CD1c-positive myeloid dendritic cell (primary cell): ENCODE results near the gene ATXN7L1.

Experiments
- DNase-seq: peaks from one replicate; pipeline ENCODE4 v3.0.0-alpha.2; 2016; ENCODE audit errors: extremely low spot score

ATXN7L1 gene

GRCh38 chr7:105675934-105676371 lies 200.4 kb downstream of the ATXN7L1 start:
- peak; percentile 21 for DNase-seq

- DNase-seq, result no peak
These were observed 202.0 kb downstream of the ATXN7L1 start for GRCh38 chr7:105674200-105674920.

DNA sequence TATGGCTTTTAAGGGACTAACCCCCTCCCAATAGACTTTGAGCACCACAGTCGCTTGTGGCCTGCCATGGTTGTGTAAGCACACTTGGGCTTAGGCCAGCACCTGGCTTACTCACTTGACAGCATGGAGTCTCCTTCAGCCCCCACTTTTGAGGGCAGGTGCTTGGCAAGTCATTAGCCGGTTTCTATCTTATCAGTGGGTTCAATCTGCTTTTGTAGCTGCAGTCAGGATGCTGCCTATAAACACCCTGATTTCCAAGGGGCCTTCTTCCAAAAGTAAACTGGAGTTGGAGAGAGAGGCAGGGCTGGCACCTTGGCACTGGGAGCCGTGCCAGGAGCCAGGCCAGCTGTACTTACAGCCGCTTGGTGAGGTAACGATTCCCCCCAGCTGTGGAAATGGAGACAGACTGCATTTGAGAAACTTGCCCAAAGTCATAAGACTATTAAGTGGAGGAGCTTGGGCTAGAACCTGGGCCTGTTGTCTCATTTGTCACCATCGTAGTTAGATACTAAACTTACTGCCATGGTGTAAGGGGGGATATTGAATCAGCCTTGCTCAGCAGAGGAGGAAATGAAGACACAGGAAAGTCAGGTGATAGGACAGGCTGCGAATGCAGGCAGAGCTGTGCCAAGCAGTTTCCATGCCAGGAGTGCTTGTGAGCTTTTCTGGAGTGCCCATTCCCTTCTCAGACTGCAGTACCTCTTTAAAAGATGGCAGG lies 202.9 kb downstream of the ATXN7L1 start:
- DNase-seq, result no peak

DNA sequence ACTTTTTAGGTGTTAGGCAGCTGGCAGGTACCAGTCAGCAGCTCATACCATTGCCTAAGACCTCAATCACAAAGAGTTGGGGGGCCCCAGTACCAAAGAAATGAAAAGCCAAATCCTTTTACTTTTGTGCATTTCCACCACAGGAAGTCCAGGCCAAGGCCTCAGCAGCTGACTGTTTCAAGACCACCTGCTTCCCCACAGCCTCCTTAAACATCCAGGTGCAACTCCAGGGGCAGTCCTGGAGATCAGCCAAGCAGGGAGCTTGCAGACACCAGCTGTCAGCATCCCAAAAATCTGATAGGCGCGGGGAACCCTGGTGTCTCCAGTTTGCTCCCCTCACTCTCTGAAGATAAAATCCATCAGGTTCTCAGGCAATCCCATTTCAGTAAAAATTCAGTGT lies 203.6 kb downstream of the ATXN7L1 start:
- no peak for DNase-seq

- no peak for DNase-seq
These were observed 210.1 kb downstream of the ATXN7L1 start for GRCh38 chr7:105666324-105666723.

DNA sequence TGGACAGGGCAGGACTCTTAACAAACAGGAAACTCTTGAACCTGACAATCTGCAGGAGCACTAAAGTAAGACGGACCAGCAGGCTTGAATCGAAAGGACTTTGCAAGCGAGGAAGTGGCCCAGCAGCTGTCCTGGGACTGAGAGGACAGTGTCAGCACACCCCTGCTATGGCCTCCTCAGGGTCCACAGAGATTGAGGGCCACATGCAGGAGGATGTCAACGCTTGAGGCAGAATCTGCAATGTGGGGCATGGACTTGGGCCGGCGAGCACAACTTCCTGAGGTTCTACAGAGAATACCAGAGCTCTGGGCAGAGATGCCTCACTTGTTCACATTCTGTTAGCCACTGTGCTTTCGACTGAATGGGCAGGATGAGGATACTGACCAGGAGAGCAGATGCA lies 210.7 kb downstream of the ATXN7L1 start:
- no peak for DNase-seq

GRCh38 chr7:105664816-105665525 lies 211.4 kb downstream of the ATXN7L1 start:
- DNase-seq, result no peak

- no peak for DNase-seq
These were observed 213.4 kb downstream of the ATXN7L1 start for GRCh38 chr7:105662998-105663397.

GRCh38 chr7:105661625-105662024 lies 214.8 kb downstream of the ATXN7L1 start:
- DNase-seq, result no peak

DNA sequence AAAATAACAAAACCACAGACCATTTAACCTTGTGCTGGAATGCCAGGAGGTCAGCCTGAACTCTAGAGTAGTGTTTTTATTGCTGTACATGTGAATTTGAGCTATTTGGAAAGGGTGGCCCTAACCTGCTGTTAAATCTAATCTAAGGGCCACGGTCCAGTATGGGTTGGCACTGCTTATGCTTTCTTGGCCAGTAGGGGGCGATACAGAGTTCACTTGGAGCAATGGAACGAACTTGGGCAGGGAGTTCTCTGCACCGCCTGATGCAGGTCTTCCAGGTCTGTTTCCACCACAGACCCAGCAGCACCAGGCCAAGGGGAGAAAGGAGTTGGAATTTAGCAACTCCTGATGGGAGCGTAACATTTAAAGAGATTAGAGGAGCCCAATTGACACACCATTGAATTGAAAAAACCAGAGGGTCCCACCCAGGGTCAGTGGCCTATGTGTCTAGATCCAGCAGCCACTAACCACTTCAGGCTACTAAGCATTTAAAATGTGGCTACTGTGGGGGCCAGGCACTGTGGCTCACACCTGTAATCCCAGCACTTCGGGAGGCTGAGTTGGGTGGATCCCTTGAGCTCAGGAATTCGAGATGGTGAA lies 219.4 kb downstream of the ATXN7L1 start:
- peak; percentile 75 for DNase-seq

- no peak for DNase-seq
These were observed 220.7 kb downstream of the ATXN7L1 start for GRCh38 chr7:105655500-105656380.

- no peak for DNase-seq
These were observed 221.3 kb downstream of the ATXN7L1 start for GRCh38 chr7:105655067-105655466.

- no peak for DNase-seq
These were observed 222.2 kb downstream of the ATXN7L1 start for GRCh38 chr7:105654095-105654686.

DNA sequence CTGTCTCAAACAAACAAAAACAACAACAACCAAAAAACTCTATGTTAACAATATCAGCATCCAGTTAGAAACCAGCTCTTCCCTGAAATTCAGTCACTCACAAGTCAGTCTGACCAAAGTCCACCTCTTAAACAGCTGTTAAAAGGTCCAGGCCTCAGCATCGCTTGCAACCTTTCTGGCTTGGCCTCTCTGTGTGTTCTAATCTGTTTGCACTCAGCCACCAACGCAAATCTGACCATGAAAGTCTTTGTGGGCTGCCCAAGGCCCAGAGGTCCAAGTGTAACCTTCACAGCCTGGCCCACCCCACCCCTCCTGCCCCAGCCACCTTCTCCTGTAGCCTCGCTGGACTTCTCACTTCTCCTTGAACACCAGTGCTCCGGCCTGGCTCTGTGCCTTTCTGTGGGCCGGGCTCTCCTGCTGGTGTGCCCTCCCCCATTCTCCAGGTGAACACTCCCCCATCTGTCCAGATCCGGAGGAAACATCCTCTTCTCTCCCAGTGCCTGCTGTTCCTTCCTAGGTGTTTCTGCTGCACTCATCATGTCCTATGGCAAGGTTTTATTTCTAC lies 222.9 kb downstream of the ATXN7L1 start:
- DNase-seq, result no peak

DNA sequence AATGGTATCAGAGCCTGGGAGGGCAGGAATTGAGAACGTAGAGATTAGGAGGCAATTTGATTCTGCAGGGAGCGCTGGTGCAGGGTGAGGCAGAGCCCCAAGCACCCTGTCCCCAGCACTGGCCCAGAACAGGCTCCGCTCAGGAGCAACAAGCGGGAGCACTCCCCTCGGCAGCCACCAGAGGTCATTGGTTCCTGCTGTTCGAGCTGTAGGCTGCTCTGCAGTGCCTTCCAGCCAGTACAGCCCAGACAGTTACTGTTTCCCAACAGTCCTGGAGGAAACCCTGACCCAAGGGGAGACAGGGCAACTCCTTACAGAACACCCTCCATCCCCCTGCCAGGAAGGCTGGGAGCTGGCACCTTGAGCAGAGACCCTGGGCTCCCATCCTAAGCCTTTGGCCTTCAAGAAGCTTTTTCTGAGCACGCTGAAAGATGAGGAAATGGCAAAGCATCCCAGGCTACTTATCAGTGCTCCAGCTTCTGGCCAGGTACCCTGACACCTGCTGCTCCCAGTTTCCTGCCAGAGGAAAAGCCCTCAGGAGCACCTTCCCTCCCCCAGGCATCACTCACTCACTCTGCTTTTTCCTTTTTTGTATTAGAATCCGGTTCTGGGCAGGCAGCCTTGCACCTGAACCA lies 223.9 kb downstream of the ATXN7L1 start:
- peak; percentile 50 for DNase-seq

GRCh38 chr7:105651798-105652197 lies 224.6 kb downstream of the ATXN7L1 start:
- DNase-seq, result no peak

DNA sequence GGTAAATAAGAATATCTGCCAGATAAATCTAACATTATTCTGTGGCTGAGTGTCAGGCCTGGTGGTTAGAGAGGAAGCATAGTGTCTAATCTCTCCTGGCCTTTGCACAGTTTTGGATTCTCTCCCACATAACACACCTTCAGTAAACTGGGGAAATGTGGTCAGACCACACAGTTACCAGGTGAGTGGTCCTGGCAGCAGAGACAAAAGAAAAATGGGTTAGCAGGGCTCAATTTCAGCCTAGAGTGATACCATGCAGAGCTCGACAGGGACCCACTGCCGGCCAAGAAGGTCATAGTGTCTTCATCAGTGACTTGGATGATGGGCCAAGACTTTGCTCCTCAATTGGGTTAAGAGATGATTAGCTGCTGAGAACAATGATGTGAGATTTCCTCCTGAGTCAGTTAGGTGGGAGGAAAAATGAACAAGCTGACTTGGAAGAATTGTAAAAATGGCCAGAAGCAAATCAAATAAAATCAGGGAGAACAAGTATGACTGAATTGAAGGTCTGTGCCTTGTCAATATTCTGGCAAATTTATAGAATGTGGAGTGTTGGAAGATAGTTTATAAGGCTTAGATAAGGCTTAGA lies 225.9 kb downstream of the ATXN7L1 start:
- no peak for DNase-seq

GRCh38 chr7:105649727-105650381 lies 226.5 kb downstream of the ATXN7L1 start:
- no peak for DNase-seq
